HepG2 (cell line): ENCODE measurements around the gene SPATA46.

Source experiments
- SPEN ChIP-seq: sonication (generic); formaldehyde crosslinking; IDR thresholded peaks from 2 replicates; pipeline ENCODE4 v1.5.1; 2020; ENCODE audit warnings: low read depth, mild to moderate bottlenecking, missing genetic modification reagents
- ZBTB43 ChIP-seq: sonication (generic); formaldehyde crosslinking; conservative IDR thresholded peaks from 2 replicates; pipeline ENCODE4 v1.4.0; 2020; ENCODE audit warnings: missing genetic modification reagents
- ZNF512 ChIP-seq: sonication (generic); formaldehyde crosslinking; IDR thresholded peaks from 2 replicates; pipeline ENCODE4 v1.4.0; 2020; ENCODE audit warnings: mild to moderate bottlenecking, missing genetic modification reagents
- ZNF558 ChIP-seq: sonication (generic); formaldehyde crosslinking; IDR thresholded peaks from 2 replicates; pipeline ENCODE4 v1.9.0; 2022; ENCODE audit warnings: mild to moderate bottlenecking, missing genetic modification reagents, borderline replicate concordance
- TF ChIP-seq, protein P1 (sequence below): sonication (generic); formaldehyde crosslinking; IDR thresholded peaks from 2 replicates; pipeline ENCODE4 v1.4.0; 2020; ENCODE audit warnings: missing genetic modification reagents, mild to moderate bottlenecking, borderline replicate concordance

GRCh38 chr1:162342452-162342983 lies 34.1 kb downstream of the SPATA46 start:
- TF ChIP-seq ZBTB43 (no peak), ZNF512 (no peak), ZNF558 (no peak), SPEN (no peak)
- TF ChIP-seq, protein P1, sequence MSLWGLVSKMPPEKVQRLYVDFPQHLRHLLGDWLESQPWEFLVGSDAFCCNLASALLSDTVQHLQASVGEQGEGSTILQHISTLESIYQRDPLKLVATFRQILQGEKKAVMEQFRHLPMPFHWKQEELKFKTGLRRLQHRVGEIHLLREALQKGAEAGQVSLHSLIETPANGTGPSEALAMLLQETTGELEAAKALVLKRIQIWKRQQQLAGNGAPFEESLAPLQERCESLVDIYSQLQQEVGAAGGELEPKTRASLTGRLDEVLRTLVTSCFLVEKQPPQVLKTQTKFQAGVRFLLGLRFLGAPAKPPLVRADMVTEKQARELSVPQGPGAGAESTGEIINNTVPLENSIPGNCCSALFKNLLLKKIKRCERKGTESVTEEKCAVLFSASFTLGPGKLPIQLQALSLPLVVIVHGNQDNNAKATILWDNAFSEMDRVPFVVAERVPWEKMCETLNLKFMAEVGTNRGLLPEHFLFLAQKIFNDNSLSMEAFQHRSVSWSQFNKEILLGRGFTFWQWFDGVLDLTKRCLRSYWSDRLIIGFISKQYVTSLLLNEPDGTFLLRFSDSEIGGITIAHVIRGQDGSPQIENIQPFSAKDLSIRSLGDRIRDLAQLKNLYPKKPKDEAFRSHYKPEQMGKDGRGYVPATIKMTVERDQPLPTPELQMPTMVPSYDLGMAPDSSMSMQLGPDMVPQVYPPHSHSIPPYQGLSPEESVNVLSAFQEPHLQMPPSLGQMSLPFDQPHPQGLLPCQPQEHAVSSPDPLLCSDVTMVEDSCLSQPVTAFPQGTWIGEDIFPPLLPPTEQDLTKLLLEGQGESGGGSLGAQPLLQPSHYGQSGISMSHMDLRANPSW: no peak
